Activated naive CD4-positive, alpha-beta T cell treated with anti-CD3 and anti-CD28 coated beads, Interleukin-2, amount 50 U/mL, for 16 hours (primary cell): ENCODE data around the gene SOX8.

Experiments used
- DNase-seq: peaks from one replicate; pipeline ENCODE4 v3.0.0-alpha.2; 2020

SOX8 gene

DNA sequence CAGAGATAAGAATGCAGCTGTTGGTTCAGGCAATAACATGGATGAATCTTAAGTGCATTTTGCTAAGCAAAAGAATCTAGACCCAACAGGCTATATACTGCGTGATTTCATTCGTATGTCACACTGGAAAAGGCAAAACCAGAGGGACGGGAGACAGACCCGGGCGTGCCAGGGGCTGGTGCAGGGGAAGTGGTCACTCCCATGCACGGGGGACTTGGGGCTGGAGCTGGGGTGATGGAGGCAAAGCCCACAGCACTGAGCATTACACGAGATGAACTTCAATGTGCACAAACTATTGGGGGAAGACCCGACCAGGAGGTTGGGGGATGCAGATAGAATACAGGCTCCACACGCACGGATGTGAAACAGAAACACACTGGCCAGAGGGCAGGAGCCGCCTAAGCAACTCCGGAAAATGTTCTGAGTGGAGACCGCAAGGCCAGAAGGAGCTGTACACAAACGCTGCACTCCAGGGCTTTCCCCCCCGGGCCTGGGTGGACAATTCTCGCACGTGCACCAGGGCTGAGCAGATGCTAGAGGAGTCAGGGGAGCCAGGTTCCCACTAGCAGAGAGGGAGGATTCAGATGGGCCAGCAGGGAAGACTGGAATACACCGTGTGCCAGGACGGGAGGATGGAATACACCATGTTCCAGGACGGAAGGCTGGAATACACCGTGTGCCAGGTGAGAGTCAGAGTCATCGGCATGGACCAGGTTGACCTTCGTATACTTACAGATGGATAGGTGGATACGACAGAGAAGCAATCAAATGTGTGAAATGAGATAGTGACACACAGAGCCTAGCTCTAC, 22.1 kb upstream of the SOX8 start:
- no peak for DNase-seq

DNA sequence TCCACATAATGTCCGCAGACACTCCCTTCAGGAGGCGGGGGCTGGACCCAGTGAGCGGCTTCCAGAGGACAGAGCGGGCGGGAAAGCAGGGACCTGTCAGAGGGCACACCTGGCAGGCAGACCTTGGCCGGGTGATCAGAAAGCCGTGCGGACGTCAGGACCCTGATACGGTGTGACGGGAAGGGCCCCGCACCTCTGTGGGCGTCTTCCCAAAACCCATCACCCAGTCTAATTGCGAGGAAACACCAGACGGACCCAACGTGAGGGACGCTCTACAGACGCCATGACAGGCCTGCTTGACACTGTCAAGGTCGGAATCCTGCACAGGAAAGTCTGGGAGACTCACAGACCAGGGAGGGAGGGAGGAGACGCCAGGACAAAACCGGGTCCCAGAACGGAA, 19.2 kb upstream of the SOX8 start:
- no peak for DNase-seq

DNA sequence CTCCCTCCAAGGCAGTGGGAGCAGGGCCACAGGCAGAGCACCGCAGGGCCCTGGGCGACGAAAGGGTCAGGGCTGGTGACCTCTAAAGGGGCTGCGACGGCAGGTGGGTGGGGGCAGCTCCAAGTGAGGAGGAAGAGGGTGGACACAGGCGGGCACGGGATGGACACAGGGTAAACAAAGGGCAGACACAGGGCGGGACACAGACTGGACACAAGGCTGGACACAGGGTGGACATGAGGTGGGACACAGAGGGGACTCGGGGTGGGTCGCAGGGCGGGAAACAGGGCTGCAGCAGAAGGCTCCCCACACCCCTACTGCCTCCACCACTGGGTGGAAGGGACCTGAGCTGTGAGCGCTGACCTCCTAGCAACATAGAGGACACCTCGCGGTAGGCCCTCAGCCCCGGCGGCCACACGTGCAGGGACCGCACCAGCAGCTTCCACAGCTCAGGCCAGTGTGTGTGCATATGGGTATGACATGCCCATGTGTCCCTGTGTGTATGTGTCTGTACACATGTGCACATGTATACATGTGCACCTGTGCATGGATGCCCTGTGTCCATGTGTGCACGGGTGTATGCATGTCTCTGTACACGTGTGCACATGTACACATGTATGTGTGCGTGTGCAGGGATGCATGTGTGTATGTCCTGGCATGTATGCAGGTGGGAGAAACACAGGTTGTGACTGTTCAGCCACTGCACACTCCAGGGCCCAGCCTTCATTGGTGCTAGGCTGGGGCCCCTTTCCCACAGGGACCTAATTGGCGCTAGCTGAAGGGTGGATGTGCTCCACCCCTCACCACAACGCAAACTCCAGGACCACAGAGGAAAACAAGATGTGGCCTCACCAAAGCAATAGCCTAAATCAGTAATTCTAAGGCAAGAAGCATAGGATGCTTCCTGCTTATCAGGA, 18.4 kb upstream of the SOX8 start:
- no peak for DNase-seq

DNA sequence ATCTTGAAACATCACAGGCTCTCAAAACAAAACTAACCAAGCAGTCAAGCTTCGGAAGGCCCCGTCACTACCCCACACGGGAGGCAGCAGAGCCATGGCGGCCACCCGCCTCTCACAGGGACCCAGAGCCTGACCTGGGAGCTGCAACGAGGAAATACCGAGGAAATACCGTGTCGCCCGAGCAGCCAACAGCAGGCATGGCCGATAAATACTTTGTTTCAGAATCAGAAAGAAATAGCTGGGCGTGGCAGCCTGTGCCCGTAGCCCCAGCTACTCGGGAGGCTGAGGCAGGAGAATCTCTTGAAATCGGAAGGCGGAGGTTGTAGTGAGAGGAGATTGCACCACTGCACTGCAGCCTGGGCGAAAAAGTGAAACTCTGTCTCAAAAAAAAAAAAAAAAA, 17.7 kb upstream of the SOX8 start:
- peak; percentile 28 for DNase-seq

DNA sequence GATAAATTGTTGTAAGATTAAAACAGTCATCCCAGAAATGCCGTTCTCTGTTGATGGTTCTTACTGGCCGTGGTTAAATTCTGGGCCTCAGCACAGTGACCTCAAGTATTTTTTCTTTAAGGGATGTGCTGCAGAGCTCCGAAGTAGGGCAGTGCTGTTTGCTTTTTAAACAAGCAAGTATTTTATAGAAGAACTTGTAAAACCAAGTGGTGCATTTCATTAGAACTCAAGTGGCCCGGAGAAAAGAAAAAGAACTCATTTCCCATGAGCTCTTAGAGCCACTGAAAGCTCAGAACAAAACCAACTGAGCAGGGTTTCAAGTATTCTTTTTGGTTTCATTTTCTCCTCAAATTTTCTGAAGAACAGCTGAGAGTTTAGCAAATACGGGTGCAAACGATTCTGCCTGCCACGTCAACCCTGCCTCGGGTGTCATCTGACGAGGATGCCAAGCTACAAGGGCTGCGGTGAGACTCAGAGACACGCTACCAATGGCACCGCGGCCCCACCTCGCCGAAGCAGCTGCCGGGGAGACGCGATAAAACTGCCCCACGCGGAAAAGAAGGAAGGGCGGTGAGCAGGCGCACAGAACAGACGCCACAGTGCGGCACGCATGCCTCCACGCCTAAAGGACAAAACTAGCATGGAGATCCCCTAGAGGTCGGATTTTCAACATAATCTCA, 17.1 kb upstream of the SOX8 start:
- DNase-seq = peak; percentile 77

DNA sequence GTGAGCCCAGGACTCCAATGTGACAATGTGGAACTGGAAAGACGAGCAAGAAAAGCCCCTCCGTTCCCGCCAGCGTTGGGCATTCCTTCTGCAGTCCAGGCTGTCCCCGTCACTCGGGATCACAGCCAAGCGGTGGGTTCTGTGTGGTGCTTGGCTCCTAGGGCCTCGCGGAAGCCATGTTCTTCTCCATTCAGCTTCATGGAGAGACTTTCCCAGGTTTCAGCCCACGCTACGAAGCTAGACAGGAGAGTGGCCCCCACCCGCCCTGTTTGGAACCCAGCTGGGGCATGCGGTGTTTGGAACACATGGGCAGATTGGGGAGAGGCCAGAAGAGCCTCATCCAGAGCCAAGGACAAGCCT, 16.6 kb upstream of the SOX8 start:
- DNase-seq = peak; percentile 9

DNA sequence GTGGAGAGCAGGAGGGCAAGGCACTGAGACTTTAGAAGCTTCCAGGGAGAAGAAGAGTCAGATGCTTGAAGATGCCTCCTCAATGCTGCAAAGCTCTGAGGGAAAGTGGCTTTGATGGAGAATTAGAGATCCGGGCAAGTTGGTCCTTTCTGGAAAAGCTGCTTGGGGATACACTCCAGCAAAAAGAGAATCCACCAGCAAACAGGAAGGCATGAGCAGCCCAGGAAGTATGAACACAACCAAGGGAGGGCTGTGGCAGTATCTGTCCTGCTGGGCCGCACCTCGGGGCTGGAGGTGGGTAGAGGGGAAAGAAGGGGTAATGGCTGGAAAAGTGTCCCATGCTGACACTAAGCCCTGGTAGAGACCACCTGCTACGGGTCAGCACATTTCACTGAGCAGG, 16.1 kb upstream of the SOX8 start:
- no peak for DNase-seq

DNA sequence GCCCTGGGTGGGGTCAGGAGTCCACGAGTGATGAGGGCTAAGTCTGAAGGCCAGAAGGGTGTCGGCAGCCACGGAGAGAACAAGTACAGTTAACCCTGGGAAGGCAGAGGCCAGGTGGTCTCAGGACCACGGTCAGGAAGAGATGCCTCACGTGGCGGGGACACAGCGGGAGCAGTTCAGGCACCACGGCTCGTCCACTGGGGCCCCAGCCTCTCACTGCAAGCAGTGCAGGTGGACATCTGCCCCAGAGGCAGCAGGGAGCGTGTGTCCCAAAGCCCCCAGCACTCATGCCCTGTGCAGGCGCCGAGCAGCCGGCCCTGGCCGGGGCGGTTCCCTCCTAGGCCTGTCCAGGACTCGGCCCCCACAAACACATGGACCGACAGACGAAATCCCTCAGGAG, 15.5 kb upstream of the SOX8 start:
- DNase-seq = no peak

DNA sequence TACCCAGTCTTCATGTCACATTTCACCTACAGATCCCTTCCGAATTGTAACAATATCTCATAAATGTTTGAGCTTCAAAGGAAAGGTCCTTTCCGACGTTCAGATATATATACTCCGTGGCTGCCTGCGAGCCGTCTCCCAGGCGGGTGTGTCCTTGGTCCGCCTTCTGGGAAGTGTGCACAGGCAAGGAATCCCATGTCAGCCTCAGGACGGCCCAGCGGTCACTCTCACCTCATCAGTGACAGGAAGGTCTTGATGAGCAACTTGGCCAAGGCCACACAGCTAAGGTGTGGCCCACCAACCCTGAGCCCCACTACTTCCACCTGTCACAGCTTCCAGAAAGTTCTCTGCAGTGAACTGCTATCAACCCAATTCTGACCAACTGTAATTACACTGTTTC, 15.1 kb upstream of the SOX8 start:
- DNase-seq = no peak

DNA sequence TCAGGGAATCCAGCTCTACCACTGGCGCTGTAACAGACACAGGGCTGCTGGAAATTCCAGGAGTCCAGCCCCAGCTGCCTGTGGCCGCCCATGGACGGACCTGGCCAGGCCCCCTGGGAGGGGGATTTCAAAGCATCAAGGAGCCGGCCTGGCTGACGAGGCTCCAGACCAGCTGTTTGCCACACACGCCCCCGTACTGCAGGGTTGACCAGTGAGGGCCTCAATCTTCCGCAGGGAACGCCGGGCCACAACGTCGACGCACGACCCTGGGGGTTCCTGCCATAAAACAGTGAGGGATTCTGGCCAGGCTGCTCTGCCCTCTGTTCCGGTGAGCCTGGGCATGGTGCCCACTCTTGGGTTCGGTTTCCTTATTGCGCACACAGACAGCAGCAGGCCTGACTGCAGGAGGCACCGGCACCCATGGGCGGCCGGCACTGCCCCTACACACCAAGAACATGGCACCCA, 14.5 kb upstream of the SOX8 start:
- DNase-seq = no peak

DNA sequence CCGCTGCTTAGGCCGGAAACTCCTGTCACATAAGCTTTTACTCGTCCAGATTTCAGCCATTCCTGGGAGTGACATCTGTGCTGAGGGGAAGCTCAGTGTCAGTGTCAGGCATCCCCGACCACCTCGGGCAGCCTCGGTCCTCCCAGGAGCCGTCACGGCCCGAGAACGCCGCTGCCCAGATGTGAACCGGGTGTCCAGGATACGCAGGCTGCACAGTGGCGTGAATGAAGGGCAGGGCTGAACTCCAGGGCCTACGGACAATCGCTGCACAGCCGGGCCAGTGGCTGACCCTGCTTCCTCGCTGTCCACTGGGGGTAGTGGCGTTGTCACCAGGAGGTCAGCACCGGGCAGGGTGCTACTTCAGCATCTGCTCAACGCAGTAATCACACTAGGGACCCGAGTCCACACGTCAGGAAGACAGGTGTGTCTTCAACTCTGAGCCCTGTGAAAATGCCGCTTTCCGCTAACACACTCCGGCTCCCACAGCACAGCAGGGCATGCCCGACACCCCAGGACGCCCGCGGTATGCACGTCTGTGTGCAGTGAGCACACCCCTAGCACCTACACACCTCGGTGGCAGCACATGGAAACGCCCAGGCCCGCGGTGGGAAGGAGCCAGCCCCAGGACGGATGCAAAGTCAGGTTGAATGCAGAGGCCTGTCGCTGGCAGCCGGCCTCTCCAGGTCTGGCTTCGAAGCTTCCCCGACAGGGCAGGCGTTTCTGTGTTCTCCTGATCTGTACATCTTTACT, 13.8 kb upstream of the SOX8 start:
- no peak for DNase-seq

DNA sequence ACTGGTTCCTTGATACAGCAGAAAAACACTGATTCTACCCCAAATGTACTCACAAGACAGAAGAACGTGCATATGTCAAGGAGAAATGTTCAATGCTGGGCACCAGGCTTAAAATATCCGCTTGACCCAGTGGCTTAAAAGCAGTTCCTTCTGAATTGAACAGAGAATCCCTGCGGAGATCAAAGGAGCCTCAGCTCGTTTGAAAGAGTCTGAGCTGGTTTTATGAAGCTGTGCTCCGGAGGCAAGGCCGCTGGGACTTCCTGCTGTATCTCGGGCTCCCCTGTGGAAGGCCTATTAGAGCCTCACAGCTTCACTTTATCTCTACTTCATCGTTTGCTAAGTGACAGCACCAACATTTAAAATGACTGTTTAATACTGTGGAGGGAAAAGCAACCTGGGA, 12.9 kb upstream of the SOX8 start:
- DNase-seq = no peak

DNA sequence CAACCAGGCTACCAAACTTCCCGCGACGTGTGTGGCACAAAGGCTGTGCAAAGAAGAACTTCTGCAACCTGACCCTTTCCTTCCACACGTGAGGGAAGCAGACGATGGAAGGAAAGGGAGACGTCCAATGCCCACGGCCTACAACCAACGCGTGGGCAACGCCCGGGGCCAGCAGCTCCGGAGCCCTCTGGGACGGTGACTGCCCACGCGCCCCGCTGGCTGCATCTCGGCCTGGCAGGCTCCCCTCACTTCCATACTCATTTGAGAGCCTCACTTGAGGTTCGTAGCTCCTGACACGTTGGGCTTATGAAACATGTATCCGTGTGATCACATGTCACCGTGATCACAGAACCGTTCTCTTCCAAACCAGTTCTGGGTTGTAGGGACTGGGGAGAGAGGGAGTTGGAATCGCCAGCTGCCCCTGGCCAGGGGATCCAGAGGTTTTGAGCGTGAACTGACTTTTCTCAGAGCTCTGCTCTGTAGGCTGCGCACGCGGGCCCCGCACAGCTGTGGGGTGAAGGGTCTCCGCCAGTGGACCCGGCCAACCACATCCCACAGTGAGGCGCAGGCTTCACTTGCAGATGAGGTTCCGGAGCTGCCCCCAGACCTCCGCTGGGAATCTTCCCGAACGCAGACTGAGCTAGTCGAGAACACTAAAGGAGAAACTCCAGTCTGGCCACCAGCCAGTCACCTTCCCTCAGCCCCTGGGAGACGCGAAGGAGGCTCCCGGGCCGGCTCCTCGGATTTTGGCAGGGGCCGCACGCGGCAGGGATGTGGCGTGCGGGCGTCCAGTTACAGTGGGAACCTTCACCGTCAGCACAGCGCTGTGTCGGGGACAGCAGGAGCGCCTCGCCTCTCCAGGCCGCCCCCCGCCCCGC, 11.8 kb upstream of the SOX8 start:
- no peak for DNase-seq

DNA sequence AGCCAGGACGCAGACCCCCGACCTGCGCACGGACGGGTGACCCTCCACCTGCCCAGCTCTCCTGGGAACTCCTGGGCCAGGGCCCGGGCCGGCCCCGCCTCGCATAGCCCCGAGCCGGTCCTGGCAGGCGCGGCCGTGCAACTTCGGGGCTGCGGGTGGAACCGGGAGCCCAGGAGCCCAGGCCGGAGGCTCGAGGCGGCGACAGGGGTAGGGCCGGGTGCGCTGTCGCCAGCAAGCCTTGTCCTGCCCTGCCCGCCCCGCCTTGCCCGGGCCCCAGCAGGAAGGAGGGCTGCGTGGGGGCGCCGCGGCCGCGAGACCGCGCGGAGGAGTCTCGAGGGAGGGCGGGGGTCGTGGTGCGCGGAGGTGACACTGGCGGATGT, 11.2 kb upstream of the SOX8 start:
- no peak for DNase-seq

DNA sequence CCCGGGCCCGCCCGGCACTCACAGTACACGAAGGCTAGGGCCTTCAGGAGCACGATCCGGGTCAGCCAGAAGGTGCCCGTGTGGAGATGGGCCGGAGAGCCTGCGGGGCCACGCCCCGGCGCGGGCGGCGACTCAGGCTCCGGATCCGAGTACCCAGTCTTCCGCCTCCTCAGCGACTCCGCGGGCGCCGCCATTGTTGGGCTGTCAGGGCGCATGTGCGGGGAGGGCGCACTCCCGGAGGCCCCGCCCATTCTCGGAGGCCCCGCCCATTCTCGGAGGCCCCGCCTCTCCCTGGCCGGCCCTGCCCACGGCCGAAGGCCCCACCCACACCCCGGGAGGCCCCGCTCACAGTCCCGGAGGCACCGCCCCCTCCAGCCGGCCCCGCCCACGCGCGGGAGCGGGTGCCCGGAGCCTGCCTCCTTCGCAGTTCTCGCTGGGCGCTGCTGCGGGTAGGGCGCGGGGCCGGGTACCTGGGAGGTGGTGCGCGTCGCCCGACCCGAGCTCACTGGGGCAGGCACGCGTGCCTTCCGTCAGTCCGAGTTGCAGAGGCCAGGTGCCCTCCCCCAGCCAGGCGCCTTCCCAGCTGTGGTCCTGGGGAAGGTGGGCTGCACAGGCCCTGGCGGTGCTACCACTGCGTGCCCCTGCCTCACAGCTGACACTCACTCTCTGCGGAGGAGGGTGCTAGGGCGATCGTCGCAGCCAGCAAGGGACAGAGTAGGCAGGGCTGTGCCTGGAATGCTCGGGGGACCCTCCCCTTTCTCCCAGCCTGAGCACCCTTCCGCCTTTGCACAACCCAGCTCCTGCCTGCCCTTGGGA, 10.6 kb upstream of the SOX8 start, which contains the start of gene LMF1:
Gene LMF1 (minus strand): TSS at position 219 of the 816 bp plus-strand sequence. CDS start 4 bp downstream, at position 215.
- DNase-seq = peak; percentile 89

DNA sequence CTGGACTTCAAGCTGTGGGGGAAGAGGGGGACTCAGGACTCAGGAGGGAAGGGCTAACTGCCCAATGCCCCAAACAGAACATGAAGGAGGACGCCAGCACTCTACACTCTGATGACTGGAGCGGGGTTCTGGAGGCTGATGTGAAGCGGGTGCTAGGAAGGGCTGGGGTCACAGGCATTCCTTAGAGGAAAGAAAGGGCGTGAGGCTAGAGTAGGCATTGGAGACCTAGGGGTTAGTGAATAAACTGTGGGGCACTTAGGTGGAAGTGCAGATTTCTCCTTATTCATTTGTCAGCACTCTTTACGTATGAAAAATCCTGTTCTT, 10.0 kb upstream of the SOX8 start:
- DNase-seq = no peak

DNA sequence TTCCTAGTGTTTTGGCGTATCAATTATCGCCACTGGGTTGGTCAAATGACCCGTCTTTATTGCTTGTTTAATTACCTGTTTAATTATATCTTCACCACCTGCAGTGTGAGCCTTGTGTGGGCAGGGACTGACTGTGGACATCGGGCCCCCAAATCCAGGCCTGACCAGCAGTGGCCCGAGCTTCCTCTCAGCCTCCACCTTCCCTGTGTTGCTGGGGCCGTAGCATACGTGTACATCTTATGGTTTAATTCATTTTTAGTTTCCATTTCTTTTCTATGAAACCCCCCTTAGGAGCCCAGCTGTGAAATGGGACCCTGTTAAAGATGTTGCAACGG, 9.6 kb upstream of the SOX8 start:
- no peak for DNase-seq

DNA sequence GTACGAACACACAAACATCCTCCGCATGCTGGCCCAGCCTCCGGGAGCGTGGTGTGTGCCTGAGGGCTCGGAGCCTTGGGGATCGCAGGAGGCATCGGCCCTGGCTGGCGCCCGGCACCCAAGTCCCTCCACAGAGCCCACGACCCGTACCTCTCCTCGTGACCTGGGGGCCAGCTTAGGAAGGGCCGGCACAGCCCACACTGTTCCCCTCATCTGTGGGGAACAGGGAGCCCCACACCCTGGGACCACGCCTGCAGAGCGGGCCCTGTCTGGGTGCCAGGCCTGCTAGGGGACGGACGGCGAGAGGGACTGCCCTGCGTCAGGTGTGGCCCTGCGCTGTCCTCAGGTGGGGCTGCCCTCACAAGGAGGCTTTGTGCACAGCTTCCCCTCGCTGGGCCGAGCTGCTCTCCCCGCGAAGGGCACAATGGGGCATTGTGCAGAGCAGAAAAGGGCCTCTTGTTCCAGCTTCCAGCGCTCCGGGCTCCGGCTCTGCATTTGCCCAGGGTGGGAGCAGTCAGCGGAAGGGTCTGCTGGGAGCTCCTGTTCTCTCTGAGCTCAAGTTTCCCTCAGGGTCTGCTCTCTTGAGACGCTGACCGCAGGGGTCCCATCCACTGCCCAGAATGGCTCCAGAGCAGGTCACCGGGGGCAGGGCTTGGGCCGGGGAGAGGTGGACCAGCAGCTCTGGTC, 9.1 kb upstream of the SOX8 start:
- no peak for DNase-seq

DNA sequence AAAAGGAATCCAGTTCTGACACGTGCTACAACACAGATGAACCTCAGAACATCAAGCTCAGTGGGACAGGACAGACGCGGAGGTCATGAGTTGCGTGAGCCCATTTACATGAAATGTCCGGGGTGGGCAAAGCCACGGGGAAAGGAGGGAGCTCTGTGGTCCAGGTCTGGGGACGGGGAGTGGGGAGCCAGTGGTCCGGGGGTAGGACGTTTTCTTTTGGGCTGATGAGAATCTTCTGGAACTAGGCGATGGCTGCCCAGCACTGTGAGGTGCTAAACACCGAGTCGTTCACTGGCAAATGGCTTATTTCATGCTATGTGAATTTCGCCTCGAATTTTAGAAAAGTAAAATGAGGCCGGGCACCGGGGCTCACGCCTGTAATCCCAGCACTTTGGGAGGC, 8.2 kb upstream of the SOX8 start:
- no peak for DNase-seq

DNA sequence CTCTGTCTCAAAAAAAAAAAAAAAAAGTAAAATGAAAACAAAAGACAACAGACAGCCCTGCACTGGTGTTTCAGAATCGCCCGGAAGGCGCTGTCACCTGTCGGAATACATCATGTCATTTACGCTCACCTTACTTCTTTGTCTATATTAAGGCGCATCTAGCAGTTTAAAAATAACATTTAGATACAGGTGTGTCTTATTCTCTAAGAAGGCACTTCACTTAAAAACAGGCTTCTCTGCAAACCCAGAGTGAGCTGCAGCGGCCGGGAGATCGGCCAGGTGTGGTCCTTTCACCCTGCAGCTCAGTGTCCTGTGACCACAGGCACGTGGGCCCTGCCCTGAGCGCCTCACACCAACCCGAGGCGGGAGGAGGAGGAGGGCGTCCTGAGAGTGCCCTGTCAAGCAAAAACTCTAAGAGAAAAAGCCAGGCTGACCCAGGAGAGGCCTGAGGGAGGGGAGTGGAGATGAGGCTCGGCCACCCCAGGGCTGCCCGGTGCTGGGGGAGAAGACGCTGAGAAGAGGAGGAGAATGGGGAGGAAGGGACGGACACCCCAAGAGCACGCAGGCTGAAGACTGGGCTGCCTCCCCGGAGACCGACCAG, 7.5 kb upstream of the SOX8 start:
- no peak for DNase-seq
